A172 (cell line): ENCODE data around the gene ZDHHC8. TPM values are rescaled to one million over a fixed set of nuclear protein-coding genes. Genes with fewer than 3 reads are reported as not detected.

Source experiments
- DNase-seq: peaks from one replicate; pipeline ENCODE4 v3.0.0-alpha.2; 2015; ENCODE audit warnings: low spot score
- total RNA-seq: library from RNA; depleted of rRNA; stranded (reverse); fragments of >200 nt; shearing (Covaris generic); gene quantifications from 2 replicates; pipeline ENCODE4 v1.2.3, GENCODE V29; 2014

ZDHHC8 gene
- total RNA-seq, 1 experiment from 2014 or later: 8.6 TPM

- no peak for DNase-seq
Observed at GRCh38 chr22:20129747-20130014, 1.9 kb upstream of the ZDHHC8 start.

GRCh38 chr22:20130319-20130718 lies 1.3 kb upstream of the ZDHHC8 start:
- DNase-seq: no peak

GRCh38 chr22:20130731-20131596 lies 640 bp upstream of the ZDHHC8 start:
- no peak for DNase-seq

- no peak for DNase-seq
Observed at GRCh38 chr22:20131859-20132685, 468 bp downstream of the ZDHHC8 start.

- DNase-seq: no peak
Observed at GRCh38 chr22:20132686-20133246, 1.2 kb downstream of the ZDHHC8 start.

GRCh38 chr22:20133930-20134549 lies 2.4 kb downstream of the ZDHHC8 start:
- no peak for DNase-seq

- no peak for DNase-seq
Observed at GRCh38 chr22:20135265-20135664, 3.7 kb downstream of the ZDHHC8 start.

GRCh38 chr22:20135806-20136602 lies 4.4 kb downstream of the ZDHHC8 start:
- no peak for DNase-seq

- DNase-seq: no peak
Observed at GRCh38 chr22:20136603-20136873, 4.9 kb downstream of the ZDHHC8 start.

- DNase-seq: no peak
Observed at GRCh38 chr22:20137113-20137512, 5.5 kb downstream of the ZDHHC8 start.

- no peak for DNase-seq
Observed at GRCh38 chr22:20137671-20138416, 6.2 kb downstream of the ZDHHC8 start.

GRCh38 chr22:20138417-20138738 lies 6.8 kb downstream of the ZDHHC8 start:
- no peak for DNase-seq

- no peak for DNase-seq
Observed at GRCh38 chr22:20138868-20139267, 7.3 kb downstream of the ZDHHC8 start.

- no peak for DNase-seq
Observed at GRCh38 chr22:20139391-20140106, 7.9 kb downstream of the ZDHHC8 start.

GRCh38 chr22:20140107-20140445 lies 8.5 kb downstream of the ZDHHC8 start:
- DNase-seq: no peak

GRCh38 chr22:20140521-20140964 lies 8.9 kb downstream of the ZDHHC8 start:
- no peak for DNase-seq

GRCh38 chr22:20141186-20142077 lies 9.8 kb downstream of the ZDHHC8 start:
- DNase-seq: peak; percentile 50

- DNase-seq: no peak
Observed at GRCh38 chr22:20142711-20143621, 11.4 kb downstream of the ZDHHC8 start.
